H1 (cell line): Measurements from ENCODE around the gene TRIM24. TPM values are rescaled to one million over a fixed set of nuclear protein-coding genes. Genes with fewer than 3 reads are reported as not detected.

Experiments
- CHD1 ChIP-seq: IDR thresholded peaks from 2 replicates; pipeline ENCODE4 v1.6.1; 2012; ENCODE audit warnings: low read depth, low read length, improper control_type of control experiment
- HDAC6 ChIP-seq: IDR thresholded peaks from one replicate; pipeline ENCODE4 v1.7.1; 2012; ENCODE audit warnings: low read depth, mild to moderate bottlenecking, inconsistent platforms, low read length, moderate library complexity
- NANOG ChIP-seq: IDR thresholded peaks from 2 replicates; pipeline ENCODE4 v1.6.1; 2011; ENCODE audit warnings: low read length, low read depth, mild to moderate bottlenecking, inconsistent platforms; ENCODE audit not compliant: insufficient read depth, poor library complexity, severe bottlenecking
- polyA plus RNA-seq, 7 experiments: library from polyadenylated mRNA; depleted of rRNA in 3 of 7; stranded (reverse) in 5 of 7; unstranded in 2 of 7; fragments of >200 nt in 5 of 7; fragments of 200-250 nt in 2 of 7; gene quantifications; 1 replicate in 5 of 7; 2 replicates in 1 of 7; 4 replicates in 1 of 7; pipeline versions ENCODE4 v1.2.1 to v1.2.3, GENCODE V29; 2011 to 2013; ENCODE audit warnings: missing spikeins in 2 of 7, mixed read lengths in 2 of 7
- total RNA-seq: library from RNA; stranded (reverse); fragmentation: NEBNext Ultra II Directional; extraction: Animal tissue kit (Norgen Biotek cat#: 25700); gene quantifications from 2 replicates; pipeline ENCODE4 v1.2.1, GENCODE V29; 2021

Gene TRIM24
- total and polyA plus RNA-seq, 2 of the 8 experiments (the other 6 are each of a cell fraction or from before 2014, with no cell fraction given), result 67.6 to 149 TPM

DNA sequence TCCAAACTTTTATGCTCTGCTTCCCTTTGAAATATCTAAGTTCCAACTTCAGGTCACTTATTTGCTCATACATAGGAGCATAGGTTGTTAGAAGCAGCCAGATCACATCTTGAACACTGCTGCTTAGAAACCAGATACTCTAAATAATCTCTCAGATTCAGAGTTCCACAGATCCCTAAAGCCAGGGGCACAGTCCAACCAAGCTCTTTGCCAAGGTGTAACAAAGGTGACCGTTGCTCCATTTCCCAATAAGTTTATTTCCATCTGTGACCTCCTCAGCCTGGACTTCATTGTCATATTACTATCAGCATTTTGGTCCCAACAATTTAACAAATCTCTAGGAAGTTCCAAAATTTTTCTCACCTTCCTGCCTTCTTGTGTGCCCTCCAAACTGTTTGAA is 52.8 kb downstream of the TRIM24 start (continued):
- TF ChIP-seq NANOG (no peak), CHD1 (no peak), HDAC6 (no peak)
- TF ChIP-seq, all 59 proteins: peak for 0
